Hepatic stellate cell (primary cell): ENCODE measurements around the gene PLCG1.
"Not testable (repeated sequence)": the region's sequence is repeated elsewhere in the genome, so short reads cannot be mapped to it uniquely, and the experiment has no call there.

Experiments
- DNase-seq: peaks from one replicate; pipeline ENCODE4 v3.0.0; 2011; ENCODE audit warnings: low spot score

Gene PLCG1

DNA sequence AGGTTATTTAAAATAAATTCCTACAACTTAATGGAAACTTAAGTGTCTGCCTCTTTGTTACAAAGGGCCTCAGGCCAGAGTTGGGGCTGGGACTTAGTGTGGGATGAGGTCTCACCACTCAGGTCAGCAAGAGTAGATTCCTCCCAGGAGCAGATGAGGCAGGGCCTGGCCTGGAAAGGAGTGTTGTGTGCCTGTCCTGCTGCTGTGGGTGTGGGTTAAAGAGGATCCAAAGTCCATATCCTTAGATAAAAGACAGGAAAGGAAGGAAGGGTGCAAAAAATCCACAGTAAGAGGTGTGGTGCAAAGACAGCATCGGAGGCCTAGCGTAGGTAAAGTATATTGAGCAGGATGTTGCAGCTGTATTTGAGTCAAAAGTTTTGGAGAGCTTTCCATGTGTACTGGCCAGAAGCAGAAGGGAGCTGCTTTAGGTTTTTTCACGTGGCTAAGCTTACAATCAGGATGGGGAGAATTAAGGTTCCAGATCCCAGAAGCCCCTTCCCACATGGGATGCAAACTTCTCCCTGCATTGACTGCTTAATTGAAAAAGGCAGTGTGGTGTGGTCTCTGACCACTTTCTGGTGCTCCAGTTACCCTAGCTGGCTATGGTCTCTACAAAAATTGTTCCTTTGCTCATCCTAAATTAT, 12.8 kb upstream of the PLCG1 start:
- DNase-seq, result no peak

DNA sequence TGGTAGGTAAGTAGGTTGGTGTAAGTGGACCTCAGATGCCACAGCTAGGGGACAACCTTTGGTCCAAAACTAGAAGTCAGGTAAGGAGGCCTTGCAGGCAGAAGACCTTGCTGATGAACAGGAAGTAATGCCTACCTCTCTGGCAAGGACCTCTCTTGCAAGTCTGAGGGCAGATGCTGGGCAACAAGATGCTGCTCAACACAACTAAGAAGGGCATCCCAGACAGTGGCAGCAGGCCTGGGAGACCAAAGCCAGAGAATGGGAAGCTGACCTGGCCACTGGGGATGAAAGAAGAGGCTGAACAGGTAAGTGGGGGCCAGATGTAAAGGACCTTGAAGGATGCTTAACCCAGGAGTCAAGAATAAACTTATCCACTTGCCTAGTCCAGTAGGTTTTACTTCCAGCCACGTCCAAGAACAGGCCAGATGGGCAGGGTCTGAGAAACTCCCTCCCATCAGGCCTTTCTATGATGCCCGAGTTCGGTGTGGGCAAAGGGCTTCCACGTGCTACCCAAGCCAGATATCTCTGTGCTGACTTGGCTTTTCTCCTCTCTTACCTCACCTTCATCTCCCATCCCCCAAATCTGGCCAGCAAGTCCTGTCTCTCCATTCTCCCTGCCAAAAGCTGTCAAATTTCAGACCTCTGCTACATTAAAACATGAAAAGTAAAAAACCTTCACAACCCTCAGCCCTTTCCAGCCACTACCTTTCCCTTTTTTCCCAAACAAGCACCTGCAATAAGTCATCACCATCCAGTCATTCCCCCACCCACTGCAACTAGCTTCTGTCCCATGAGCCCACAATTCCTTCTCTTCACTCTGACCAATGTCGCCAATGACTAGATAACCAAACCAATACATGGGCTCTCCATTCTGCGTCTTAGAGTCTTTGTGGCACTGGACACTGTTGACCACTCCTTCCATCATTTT, 11.5 kb upstream of the PLCG1 start:
- DNase-seq, result no peak

DNA sequence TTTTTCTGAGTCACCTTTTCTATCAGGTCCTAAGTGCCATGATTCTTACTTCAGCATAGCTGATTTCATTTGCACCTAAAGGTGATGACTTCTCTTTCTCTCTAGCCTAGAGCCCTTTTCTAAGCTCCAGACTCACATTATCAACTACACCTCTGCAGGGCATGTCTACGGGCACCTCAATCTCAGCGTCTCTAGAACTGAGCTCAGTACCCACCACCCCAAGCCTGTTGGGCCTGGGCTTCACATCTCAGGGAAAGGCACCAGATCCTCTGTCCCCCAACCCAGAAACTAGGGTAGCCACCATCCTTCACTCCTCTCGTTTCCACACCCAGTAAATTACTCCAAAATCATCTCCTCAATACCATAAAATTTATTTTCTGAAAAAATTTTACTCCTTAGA, 10.6 kb upstream of the PLCG1 start:
- DNase-seq, result no peak

DNA sequence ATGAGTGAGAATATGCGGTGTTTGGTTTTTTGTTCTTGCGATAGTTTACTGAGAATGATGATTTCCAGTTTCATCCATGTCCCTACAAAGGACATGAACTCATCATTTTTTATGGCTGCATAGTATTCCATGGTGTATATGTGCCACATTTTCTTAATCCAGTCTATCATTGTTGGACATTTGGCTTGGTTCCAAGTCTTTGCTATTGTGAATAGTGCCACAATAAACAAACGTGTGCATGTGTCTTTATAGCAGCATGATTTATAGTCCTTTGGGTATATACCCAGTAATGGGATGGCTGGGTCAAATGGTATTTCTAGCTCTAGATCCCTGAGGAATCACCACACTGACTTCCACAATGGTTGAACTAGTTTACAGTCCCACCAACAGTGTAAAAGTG, 9.0 kb upstream of the PLCG1 start:
- DNase-seq, result not testable (repeated sequence)

DNA sequence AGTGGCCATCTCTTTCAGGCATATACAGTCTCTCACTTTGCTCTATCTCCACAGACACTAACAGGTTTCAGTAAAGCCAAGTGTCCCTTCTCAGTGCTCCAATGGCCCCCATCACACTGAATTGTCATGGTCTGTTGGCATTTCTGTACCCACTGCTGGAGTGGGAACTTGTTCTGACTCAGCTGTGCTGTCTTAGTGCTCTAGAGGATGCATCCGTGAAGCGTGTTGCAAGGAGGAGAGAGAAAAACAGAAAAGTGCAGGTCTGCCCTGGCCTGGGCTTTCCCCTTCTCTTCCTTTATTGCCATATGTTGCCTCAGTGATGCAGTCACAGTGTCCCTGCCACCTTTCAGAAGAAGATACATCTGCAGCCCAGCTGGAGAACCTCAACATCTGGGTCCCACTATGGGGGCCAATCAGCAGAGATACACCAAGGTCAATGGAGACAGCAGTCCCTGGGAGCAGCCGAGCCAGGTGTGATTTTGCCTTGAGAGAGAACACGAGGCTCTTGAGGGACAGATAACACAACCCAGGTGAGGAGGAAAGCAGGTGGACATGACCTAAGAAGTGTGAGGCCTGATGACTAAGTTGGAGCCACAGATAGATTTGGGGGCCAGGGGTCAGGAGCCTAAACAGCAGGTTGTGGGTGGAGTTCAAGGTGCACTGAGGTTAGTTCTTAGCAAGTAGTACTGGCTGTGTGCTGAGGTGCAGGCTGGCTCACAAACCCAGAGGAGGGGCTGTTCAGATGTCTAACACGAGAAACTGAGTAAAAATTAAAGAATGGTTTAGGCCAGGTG, 5.6 kb upstream of the PLCG1 start:
- no peak for DNase-seq

DNA sequence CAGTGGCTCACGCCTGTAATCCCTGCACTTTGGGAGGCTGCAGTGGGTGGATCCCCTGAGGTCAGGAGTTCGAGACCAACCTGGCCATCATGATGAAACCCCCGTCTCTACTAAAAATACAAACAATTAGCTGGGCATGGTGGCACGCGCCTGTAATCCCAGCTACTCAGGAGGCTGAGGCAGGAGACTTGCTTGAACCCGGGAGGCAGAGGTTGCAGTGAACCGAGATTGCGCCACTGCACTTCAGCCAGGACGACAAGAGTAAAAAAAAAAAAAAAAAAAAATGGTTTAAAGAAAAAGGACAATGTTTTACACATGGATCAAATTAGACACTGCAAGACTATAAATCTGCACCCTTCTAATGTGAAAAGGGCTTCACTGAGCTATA, 5.0 kb upstream of the PLCG1 start:
- not testable (repeated sequence) for DNase-seq

DNA sequence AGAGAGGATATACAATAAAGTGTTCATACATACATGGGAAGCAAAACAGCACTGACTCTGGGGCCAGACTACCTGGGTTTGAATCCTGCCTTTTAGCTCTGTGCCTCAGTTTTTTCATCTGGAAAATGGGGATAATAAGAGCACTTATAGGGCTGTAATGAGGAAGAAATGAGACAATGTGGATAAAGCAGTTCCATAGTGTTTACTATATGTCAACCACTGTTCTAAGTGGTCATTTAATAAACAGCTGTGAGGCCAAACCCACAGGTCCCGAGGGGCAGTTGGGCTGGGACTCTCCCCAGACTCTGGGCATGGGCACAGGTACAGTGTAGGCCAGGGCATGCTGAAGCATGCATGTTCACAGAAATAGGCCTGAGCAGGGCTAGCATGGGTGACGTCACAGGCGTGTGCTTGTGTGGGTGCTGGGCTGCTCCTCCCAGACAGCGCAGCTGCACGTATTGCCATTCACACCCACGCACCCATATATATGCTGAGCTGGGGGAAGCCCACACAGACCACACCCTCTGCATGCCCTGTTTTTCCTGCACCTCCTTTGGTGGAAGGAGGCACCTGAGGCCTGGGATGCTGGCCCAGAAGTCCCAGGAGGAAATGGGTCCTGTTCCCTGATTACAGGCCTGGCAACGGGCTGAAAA, 3.5 kb upstream of the PLCG1 start:
- no peak for DNase-seq

DNA sequence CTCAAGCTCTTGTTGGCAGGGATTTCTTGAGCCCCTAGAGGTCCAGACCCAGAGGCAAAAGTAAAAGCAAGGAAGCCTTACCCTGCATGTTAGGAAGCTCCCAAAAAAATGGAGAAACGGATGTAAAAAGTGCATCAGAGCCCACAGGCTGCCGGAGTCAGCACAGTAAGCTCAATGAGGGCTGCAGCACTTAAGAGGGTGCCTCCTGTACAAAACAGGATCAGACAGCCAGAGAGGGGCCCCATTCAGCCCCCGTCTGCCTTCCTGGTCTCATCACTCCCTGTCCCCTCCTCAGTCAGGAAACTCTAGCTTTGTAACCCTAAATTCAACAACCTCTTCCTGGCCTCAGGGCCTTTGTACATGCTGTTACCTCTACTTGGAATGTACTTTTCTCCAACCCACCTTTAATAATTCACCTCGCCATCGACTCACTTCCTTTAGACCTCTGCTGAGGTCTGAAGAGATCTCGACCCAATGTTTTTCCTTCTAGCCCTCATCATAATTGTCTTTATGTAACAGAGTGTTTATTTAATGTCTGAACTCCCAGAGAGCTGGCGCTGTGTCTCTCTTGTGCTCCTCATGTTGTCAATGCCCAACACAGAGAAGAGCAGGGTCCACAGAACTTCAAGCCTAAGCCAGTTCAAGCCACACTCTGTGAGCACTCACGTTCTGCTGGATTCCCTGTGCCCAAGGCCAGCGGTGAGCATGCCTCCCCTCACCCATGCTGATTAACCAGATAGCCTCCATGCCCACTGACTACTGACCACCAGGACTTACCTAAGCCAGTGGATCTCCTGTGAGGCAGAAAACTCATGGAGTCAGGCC, 2.8 kb upstream of the PLCG1 start:
- no peak for DNase-seq

DNA sequence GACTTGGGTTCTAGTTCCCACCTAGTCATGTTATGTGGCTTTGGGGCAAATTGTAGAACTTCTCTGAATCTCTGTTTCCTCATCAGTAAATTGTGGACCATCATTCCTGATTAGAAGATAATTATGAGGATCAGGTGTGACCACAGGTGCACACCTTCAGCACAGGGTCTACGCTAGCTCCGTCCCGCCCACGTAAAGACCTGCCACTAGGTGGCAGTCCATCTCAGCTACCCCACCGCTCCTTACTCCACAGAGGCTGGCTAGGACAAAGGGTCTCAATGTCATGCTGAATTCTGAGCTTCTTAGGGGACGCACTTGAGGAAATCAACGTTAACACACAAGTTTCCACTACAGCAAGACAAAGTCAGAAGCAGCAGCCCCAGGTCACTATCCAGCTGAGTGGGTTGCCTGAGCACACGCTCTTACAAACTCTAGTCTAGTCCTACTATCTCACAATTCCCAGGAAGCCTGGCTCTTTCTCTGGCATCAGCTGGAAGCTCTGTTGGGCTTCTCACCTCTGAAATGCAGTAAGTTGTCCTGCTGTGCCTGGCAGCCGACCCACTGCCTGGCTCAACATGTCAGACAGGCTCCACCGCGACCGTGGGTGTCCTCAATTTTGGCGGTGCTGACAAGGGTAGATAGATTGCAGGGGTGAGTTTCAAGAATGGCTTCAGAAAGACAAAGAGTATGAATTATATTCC, 2.0 kb upstream of the PLCG1 start:
- DNase-seq, result no peak

DNA sequence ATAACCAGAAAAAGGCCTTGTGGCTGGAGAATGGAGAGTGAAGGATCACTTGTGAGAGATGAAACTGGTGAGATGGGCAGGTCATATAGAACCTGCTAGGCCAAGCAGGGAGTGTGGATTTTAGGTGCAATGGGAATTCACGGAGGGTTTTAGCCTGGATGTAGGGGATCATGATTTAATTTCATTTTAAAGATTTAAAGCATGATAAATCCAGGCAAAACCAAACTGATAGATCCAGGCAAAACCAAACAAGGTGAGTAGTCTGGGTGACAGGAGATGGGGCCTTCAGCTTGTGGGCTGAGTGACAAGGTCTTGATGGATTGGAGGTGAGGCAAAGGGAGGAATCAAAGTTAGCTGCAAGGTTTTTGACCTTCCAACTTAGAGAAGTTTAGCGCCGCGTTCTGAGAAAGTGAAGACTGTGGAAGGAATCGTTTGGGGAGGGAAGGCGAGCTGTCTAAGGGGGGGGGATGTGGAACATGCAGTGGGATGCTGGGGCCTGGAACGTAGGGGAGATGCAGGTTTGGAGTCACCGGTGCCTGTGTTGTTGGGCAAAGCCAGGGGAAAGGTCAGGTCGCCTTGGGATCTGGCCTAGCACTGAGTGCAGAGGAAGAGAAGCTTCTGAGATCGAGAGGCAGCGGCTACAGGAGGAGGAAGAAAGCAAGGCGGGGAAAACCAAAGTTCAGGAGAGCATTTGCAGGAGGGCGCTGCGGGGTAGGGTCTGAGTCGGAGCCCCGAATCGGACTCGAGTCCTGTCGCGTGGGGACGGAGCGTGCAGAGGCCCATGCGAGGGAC, 1.3 kb upstream of the PLCG1 start:
- DNase-seq, result no peak

DNA sequence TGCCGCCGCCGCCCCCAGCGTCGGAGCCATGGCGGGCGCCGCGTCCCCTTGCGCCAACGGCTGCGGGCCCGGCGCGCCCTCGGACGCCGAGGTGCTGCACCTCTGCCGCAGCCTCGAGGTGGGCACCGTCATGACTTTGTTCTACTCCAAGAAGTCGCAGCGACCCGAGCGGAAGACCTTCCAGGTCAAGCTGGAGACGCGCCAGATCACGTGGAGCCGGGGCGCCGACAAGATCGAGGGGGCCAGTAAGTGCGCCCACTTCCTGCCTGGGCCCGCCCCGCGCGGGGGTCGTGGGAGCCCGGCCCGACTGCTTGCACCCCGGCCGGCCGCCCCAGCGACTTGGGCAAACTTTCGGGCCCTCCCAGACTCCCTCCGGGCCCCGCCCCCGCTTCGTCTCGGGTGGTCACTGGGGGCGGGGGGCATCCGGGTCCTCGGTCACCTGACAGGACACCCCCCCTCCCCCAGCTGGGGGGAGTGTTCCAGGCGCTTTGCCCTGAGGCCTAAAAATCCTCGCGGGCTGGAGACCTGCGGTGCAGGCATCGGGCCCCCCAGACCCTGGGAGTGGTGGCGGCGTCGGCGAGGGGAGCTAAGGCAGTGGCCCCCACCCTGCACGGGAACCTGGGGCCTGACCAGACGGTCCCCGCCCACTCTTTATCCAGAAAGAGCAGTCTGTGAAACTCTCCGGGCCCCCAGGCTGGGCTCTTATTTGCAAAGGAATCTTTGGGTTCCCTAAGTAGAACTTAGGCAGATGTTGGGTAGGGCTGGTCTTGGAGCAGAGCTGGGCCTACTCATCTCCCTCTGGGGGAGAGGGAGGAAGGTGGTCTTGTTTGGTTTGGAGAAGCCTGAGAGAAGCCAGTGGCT, 501 bp downstream of the PLCG1 start:
- peak; percentile 82 for DNase-seq

DNA sequence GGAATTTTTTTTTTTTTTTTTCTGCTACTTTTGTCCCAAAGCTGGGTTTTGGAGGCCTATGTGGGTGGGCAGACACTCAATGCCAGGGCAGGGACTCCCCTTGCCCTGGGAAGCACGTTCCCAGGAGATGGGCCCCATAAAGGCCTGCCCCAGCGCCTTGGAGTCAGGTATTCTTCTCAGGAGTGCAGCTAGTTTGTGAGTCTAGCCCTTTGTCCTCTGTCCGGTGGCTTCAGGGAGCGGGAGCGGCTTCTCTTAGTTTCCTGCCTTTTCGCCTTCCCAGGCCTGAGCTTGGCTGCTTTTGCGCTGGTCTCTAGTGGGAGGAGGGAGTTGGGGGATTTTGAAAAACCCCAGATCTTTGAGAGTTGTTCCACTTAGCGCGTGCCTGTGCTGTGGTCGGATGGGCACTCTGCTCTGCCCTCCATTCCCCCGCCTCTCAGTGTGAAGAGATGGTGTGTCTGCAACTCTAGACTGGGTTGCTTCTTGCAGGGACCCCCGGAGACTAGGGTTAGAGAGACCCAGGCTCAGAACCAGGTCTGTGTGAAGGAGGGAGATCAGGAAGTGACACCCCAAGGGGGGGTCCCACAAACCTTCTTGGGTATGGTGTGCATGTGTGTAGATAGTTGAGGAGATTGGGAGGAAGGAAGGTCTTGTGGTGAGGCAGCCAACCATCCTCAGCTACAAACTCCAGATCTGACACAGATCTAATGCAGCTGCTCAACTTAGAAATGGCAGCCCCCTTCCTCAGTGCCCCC, 1.3 kb downstream of the PLCG1 start:
- peak; percentile 34 for DNase-seq

DNA sequence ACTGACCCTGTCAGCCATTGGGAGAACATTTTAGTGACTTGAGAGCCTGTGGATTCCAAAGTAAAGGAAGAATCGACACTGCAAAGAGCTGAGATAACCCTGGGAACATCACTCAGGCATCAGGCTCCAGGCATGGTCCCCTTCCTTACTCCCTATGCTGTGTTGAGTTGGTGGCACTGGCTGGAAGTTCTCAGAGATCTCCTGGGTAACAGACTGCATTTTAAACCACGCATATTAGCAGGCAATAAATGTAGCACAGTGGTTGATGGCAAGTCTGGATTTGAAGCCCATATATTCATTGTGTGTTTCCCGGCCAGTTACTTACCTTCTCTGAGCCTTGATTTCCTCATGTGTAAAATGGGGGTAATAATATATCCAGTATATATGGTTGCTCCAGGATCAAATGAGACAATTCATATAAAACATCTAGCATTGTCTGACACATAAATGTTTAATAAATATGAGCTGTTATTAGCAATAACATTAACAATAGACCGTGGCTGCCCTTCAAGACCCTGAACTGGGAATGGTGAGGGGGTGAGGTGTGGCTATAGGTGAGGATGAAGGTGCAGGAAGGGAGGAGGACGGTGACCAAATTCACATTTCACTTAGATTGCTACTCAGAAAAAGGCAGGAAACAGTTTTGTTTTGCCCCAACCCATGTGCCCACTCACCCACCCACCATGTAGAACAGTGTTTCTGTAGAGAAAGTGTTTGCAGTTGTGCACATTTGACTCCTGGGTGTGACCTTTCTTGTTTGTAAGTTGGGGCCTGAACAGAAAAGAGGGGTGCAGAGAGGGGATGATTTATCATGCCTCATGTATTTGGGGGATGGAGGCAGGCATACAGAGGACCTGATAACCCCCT, 2.1 kb downstream of the PLCG1 start:
- no peak for DNase-seq

DNA sequence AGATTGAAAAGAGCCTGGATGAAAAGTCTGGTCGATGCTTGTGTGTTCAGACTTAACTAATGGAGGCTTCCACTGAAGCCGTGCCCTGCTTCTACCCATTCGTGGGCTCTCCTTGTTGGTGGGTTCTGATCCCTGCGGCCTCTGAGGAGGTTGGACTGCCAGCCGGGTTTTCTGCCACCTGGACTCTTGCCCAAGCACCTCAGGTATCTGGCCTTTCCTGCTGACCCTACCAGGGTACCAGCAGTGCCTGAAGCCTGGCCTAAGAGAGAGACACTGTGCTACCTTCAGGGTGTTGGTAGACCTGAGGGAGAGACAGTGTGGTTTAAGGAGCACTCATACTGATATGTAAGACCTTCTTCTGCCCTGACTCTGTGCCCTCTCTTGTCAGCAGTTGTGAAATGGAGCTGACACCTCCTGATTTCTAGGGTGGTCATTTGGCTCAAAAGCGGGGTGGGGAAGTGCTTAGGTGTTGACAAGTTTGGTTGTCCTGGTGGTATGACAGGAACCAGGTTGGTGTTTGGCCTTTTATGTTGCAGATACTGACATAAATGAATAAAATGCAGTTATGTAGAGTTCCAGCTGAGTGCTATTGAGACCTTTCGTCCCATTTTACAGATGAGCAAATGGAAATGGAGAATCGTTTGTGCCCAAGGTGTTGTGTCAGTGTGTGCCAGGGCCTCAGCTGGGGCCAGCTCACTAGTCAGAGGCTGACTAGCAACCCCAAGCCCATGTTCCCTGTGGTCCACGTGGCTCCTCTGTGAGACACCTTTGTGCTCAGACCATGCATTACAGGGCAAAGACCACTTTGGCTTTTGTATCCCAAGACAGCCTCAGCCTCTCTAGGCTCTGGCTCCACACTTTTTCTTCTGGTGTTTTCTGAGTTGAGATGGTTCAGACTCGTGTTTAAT, 3.1 kb downstream of the PLCG1 start:
- DNase-seq, result no peak

DNA sequence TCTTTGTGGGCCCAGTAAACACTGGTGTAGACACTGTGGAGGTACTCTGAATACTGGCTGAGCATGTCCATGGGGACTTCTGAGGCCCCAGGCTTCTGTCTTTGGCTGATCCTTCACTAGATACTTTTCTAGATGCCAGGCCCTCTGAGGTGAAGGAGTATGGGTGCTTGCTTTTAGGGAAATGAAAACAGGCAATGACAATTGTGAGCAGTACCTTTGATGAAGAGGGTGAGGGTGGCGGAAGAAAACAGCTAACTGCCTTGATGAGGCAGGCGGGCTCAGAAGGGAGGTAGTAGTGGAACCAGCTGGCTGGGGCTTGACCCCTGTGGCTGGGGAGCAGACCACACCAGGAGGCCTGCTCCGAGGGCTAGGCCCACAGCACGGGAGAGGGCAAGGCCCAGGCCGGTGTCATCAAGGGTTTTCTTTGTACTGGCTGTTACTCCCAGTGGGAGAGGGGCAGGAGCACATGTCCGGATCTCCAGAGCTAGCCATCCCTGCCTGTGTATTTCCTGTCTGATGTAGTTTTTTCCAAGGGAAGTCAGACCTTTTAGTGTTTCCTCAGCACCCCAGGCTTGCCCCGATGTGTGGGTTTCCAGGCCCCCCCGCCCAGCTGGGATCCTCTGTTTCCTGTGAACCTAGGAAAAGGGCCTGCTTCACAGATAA, 3.9 kb downstream of the PLCG1 start:
- DNase-seq, result peak; percentile 63

DNA sequence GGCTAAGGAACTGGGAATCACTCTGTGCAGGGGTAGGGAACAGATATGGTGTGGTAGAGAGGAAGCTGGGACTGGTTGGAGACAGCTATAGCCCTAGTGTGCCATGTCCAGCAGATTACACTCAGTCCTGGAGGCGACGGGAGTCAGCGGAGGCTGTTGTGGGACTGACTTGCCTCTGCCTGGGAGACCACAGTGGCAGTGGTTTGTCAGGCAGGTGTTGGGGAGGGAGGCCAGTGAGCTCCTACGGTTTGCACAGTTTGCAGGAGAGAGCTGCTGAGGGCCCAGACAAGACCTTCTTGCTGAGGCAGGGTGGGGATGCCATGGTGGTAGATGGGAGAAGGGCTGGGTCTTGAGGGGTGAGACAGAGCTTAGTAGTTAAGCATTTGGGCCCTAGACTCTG, 4.9 kb downstream of the PLCG1 start:
- DNase-seq, result no peak
